WTC11 (cell line): ENCODE results near the gene RASIP1. TPM values are rescaled to one million over a fixed set of nuclear protein-coding genes. Genes with fewer than 3 reads are reported as not detected.

Experiments
- ATAC-seq: fragments of 200-7000 bp; cut with Tn5 transposase; 2 replicates; pipeline ENCODE4 v1.10.0; 2021; ENCODE audit warnings: mild to moderate bottlenecking, moderate library complexity
- CTCF ChIA-PET: fragments of 300-600 bp; sonication (Branson Sonifier 250); formaldehyde crosslinking; loops from one replicate; lab custom pipeline; 2021; ENCODE audit warnings: antibody characterized with exemption; lab: Charles Lee
- POLR2A ChIA-PET: fragments of 350-600 bp; sonication (Branson Sonifier 250); formaldehyde crosslinking; loops from one replicate; lab custom pipeline; 2021; ENCODE audit warnings: antibody characterized with exemption; lab: Charles Lee
- DNase-seq: peaks from one replicate; pipeline ENCODE4 v3.0.0; 2021; ENCODE audit warnings: low spot score
- H3K27ac Mint-ChIP-seq: 2 replicates; pipeline ENCODE4 v1.8.0; 2021; ENCODE audit warnings: mixed read lengths
- H3K27me3 Mint-ChIP-seq: 2 replicates; pipeline ENCODE4 v1.8.0; 2021; ENCODE audit warnings: low read depth, mild to moderate bottlenecking, moderate library complexity, mixed read lengths
- H3K36me3 Mint-ChIP-seq: 2 replicates; pipeline ENCODE4 v1.8.0; 2021; ENCODE audit warnings: mixed read lengths
- H3K4me1 Mint-ChIP-seq: 2 replicates; pipeline ENCODE4 v1.8.0; 2022; ENCODE audit warnings: mixed read lengths
- H3K4me3 Mint-ChIP-seq: 2 replicates; pipeline ENCODE4 v1.8.0; 2021; ENCODE audit warnings: mild to moderate bottlenecking, moderate library complexity, mixed read lengths
- H3K9me3 Mint-ChIP-seq: 2 replicates; pipeline ENCODE4 v1.8.0; 2021; ENCODE audit warnings: mixed read lengths
- ATF3 ChIP-seq: sonication (generic); formaldehyde crosslinking; conservative IDR thresholded peaks from 2 replicates; pipeline ENCODE4 v1.8.1; 2022; ENCODE audit warnings: mild to moderate bottlenecking, missing genetic modification reagents
- CREM ChIP-seq: sonication (generic); formaldehyde crosslinking; IDR thresholded peaks from 2 replicates; pipeline ENCODE4 v1.8.1; 2022; ENCODE audit warnings: mild to moderate bottlenecking, missing genetic modification reagents, moderate library complexity
- CTCF ChIP-seq: fragments of 200-600 bp; IDR thresholded peaks from 2 replicates; pipeline ENCODE4 v1.8.0; 2022; ENCODE audit warnings: antibody characterized with exemption
- HMGA2 ChIP-seq: fragments of 250-450 bp; sonication (Bioruptor Pico); IDR thresholded peaks from 2 replicates; pipeline ENCODE4 v1.4.0; 2021; ENCODE audit warnings: mild to moderate bottlenecking, moderate library complexity
- NR1H2 ChIP-seq: sonication (generic); formaldehyde crosslinking; IDR thresholded peaks from 2 replicates; pipeline ENCODE4 v1.9.0; 2021; ENCODE audit warnings: mild to moderate bottlenecking, moderate library complexity, missing genetic modification reagents
- RELA ChIP-seq: sonication (generic); formaldehyde crosslinking; IDR thresholded peaks from 2 replicates; pipeline ENCODE4 v1.8.1; 2022; ENCODE audit warnings: missing genetic modification reagents, mild to moderate bottlenecking, borderline replicate concordance
- SOX15 ChIP-seq: fragments of 250-450 bp; sonication (Bioruptor Pico); IDR thresholded peaks from 2 replicates; pipeline ENCODE4 v1.9.0; 2021; ENCODE audit warnings: mild to moderate bottlenecking
- USF1 ChIP-seq: sonication (generic); formaldehyde crosslinking; IDR thresholded peaks from 2 replicates; pipeline ENCODE4 v1.8.0; 2022; ENCODE audit warnings: mild to moderate bottlenecking, missing genetic modification reagents
- ZNF121 ChIP-seq: sonication (generic); formaldehyde crosslinking; IDR thresholded peaks from 2 replicates; pipeline ENCODE4 v1.8.0; 2023; ENCODE audit warnings: missing genetic modification reagents
- ZNF219 ChIP-seq: sonication (generic); formaldehyde crosslinking; IDR thresholded peaks from 2 replicates; pipeline ENCODE4 v1.8.0; 2023; ENCODE audit warnings: missing genetic modification reagents, mild to moderate bottlenecking, borderline replicate concordance
- ZNF263 ChIP-seq: sonication (generic); formaldehyde crosslinking; IDR thresholded peaks from 2 replicates; pipeline ENCODE4 v1.8.1; 2022; ENCODE audit warnings: low read depth, mild to moderate bottlenecking, moderate library complexity, missing genetic modification reagents
- ZNF396 ChIP-seq: fragments of 250-450 bp; sonication (Bioruptor Pico); IDR thresholded peaks from 2 replicates; pipeline ENCODE4 v1.8.0; 2021; ENCODE audit warnings: mild to moderate bottlenecking, moderate library complexity, borderline replicate concordance
- total RNA-seq: library from RNA; stranded (reverse); gene quantifications from 3 replicates; pipeline ENCODE4 v1.2.3, GENCODE V29; 2021
- TF ChIP-seq, protein P1 (sequence below): sonication (generic); formaldehyde crosslinking; conservative IDR thresholded peaks from 2 replicates; pipeline ENCODE4 v1.8.1; 2023; ENCODE audit warnings: mild to moderate bottlenecking, low read depth, missing genetic modification reagents, moderate library complexity
- TF ChIP-seq, protein P2 (sequence below): sonication (generic); formaldehyde crosslinking; IDR thresholded peaks from 2 replicates; pipeline ENCODE4 v1.8.1; 2023; ENCODE audit warnings: mild to moderate bottlenecking, missing genetic modification reagents, moderate library complexity
- TF ChIP-seq, protein P3 (sequence below): fragments of 250-450 bp; sonication (Bioruptor Pico); IDR thresholded peaks from 2 replicates; pipeline ENCODE4 v1.8.0; 2021; ENCODE audit warnings: mild to moderate bottlenecking
- TF ChIP-seq, protein P4 (sequence below): sonication (generic); formaldehyde crosslinking; IDR thresholded peaks from 2 replicates; pipeline ENCODE4 v1.8.1; 2022; ENCODE audit warnings: low read depth, missing genetic modification reagents, borderline replicate concordance
- TF ChIP-seq, protein P5 (sequence below): fragments of 250-450 bp; sonication (Bioruptor Pico); conservative IDR thresholded peaks from 2 replicates; pipeline ENCODE4 v1.9.0; 2021; ENCODE audit warnings: mild to moderate bottlenecking
- TF ChIP-seq, protein P6 (sequence below): sonication (generic); formaldehyde crosslinking; IDR thresholded peaks from 2 replicates; pipeline ENCODE4 v1.8.0; 2022; ENCODE audit warnings: mild to moderate bottlenecking, missing genetic modification reagents
- TF ChIP-seq, protein P7 (sequence below): sonication (generic); formaldehyde crosslinking; IDR thresholded peaks from 2 replicates; pipeline ENCODE4 v1.8.0; 2022; ENCODE audit warnings: missing genetic modification reagents

RASIP1 gene
- total RNA-seq, 1 experiment from 2014 or later = 4.4 TPM

DNA sequence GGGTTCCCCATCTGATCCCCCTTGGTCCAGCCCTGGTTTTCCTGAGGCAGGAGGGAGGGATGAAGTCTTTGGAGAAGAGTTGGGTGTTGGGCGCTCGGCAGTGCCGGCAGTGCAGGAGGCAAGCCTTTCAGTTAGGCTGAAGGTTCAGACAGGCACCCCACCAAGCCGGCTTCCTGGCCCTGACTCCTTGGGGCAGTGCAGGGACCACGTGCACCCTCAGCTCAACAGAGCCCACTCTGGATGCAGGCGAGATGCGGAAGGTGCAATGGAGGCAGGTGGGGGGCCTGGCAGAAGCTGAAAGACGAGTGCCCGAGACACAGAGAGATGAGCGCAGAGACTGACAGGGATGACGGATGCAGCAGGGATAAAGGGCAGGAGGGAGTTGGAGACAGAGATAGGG lies 31.9 kb downstream of the RASIP1 start:
- peaks cover 7% of the 10 kb centered on the region for H3K9me3 Mint-ChIP-seq
- H3K4me3 Mint-ChIP-seq = no peak overlapping the region
- TF ChIP-seq NR1H2 (CRISPR knock-in tag) = no peak
- TF ChIP-seq, protein P1, sequence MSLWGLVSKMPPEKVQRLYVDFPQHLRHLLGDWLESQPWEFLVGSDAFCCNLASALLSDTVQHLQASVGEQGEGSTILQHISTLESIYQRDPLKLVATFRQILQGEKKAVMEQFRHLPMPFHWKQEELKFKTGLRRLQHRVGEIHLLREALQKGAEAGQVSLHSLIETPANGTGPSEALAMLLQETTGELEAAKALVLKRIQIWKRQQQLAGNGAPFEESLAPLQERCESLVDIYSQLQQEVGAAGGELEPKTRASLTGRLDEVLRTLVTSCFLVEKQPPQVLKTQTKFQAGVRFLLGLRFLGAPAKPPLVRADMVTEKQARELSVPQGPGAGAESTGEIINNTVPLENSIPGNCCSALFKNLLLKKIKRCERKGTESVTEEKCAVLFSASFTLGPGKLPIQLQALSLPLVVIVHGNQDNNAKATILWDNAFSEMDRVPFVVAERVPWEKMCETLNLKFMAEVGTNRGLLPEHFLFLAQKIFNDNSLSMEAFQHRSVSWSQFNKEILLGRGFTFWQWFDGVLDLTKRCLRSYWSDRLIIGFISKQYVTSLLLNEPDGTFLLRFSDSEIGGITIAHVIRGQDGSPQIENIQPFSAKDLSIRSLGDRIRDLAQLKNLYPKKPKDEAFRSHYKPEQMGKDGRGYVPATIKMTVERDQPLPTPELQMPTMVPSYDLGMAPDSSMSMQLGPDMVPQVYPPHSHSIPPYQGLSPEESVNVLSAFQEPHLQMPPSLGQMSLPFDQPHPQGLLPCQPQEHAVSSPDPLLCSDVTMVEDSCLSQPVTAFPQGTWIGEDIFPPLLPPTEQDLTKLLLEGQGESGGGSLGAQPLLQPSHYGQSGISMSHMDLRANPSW (CRISPR knock-in tag) = no peak
- TF ChIP-seq, protein P2, sequence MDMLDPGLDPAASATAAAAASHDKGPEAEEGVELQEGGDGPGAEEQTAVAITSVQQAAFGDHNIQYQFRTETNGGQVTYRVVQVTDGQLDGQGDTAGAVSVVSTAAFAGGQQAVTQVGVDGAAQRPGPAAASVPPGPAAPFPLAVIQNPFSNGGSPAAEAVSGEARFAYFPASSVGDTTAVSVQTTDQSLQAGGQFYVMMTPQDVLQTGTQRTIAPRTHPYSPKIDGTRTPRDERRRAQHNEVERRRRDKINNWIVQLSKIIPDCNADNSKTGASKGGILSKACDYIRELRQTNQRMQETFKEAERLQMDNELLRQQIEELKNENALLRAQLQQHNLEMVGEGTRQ (CRISPR knock-in tag) = peak; percentile 63
- TF ChIP-seq ZNF396 (CRISPR knock-in tag) = no peak
- TF ChIP-seq HMGA2 = no peak
- TF ChIP-seq, protein P3, sequence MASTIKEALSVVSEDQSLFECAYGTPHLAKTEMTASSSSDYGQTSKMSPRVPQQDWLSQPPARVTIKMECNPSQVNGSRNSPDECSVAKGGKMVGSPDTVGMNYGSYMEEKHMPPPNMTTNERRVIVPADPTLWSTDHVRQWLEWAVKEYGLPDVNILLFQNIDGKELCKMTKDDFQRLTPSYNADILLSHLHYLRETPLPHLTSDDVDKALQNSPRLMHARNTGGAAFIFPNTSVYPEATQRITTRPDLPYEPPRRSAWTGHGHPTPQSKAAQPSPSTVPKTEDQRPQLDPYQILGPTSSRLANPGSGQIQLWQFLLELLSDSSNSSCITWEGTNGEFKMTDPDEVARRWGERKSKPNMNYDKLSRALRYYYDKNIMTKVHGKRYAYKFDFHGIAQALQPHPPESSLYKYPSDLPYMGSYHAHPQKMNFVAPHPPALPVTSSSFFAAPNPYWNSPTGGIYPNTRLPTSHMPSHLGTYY (CRISPR knock-in tag) = no peak
- TF ChIP-seq RELA (CRISPR knock-in tag) = no peak
- TF ChIP-seq, protein P4, sequence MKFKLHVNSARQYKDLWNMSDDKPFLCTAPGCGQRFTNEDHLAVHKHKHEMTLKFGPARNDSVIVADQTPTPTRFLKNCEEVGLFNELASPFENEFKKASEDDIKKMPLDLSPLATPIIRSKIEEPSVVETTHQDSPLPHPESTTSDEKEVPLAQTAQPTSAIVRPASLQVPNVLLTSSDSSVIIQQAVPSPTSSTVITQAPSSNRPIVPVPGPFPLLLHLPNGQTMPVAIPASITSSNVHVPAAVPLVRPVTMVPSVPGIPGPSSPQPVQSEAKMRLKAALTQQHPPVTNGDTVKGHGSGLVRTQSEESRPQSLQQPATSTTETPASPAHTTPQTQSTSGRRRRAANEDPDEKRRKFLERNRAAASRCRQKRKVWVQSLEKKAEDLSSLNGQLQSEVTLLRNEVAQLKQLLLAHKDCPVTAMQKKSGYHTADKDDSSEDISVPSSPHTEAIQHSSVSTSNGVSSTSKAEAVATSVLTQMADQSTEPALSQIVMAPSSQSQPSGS (CRISPR knock-in tag) = no peak
- no peak for TF ChIP-seq CTCF
- peak; percentile 61; the same call in 1 of the 2 replicates for TF ChIP-seq ZNF121 (CRISPR knock-in tag)
- TF ChIP-seq, protein P5, sequence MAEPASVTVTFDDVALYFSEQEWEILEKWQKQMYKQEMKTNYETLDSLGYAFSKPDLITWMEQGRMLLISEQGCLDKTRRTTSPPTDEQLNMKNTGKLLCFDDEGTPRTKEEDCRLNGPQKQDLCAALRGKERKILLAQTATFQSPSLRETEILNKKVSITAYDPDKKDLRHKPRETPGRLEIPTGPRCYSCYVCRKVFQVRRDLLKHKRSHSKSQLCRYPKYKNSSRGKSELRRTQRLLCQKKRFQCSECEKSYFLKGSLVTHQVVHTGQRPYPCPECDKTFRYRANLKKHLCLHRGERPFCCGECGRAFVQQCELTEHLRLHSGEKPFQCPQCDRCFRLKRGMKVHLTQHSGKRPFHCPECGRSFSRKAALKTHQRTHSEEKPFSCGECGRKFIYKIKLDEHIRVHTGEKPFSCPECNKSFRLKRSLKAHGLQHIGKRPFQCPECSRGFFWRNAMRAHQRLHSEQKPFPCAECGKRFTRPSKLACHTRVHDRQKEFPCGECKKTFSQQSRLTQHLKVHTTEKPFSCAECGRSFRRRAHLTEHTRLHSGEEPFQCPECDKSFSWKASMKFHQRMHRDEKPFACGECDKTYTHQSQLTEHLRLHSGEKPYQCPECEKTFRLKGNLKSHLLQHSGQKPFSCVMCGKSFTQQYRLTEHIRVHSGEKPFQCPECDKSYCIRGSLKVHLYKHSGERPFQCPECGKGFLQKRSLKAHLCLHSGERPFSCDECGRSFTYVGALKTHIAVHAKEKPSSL = no peak
- TF ChIP-seq, protein P6, sequence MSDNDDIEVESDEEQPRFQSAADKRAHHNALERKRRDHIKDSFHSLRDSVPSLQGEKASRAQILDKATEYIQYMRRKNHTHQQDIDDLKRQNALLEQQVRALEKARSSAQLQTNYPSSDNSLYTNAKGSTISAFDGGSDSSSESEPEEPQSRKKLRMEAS (CRISPR knock-in tag) = peak; percentile 56
- no peak for TF ChIP-seq ZNF263 (CRISPR knock-in tag)
- no peak for TF ChIP-seq CREM (CRISPR knock-in tag)
- no peak for TF ChIP-seq ZNF219
- TF ChIP-seq ATF3 (CRISPR knock-in tag) = no peak
- TF ChIP-seq USF1 (CRISPR knock-in tag) = peak; percentile 32; the same call in 1 of the 2 replicates
- TF ChIP-seq, protein P7, sequence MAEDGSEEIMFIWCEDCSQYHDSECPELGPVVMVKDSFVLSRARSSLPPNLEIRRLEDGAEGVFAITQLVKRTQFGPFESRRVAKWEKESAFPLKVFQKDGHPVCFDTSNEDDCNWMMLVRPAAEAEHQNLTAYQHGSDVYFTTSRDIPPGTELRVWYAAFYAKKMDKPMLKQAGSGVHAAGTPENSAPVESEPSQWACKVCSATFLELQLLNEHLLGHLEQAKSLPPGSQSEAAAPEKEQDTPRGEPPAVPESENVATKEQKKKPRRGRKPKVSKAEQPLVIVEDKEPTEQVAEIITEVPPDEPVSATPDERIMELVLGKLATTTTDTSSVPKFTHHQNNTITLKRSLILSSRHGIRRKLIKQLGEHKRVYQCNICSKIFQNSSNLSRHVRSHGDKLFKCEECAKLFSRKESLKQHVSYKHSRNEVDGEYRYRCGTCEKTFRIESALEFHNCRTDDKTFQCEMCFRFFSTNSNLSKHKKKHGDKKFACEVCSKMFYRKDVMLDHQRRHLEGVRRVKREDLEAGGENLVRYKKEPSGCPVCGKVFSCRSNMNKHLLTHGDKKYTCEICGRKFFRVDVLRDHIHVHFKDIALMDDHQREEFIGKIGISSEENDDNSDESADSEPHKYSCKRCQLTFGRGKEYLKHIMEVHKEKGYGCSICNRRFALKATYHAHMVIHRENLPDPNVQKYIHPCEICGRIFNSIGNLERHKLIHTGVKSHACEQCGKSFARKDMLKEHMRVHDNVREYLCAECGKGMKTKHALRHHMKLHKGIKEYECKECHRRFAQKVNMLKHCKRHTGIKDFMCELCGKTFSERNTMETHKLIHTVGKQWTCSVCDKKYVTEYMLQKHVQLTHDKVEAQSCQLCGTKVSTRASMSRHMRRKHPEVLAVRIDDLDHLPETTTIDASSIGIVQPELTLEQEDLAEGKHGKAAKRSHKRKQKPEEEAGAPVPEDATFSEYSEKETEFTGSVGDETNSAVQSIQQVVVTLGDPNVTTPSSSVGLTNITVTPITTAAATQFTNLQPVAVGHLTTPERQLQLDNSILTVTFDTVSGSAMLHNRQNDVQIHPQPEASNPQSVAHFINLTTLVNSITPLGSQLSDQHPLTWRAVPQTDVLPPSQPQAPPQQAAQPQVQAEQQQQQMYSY (CRISPR knock-in tag) = peak; percentile 77
- no peak for TF ChIP-seq SOX15
- TF ChIP-seq, all 79 proteins: peak for 5
- ChIA-PET POLR2A (no interaction called here), CTCF (interaction anchor here (1.0 kb wide), 1 partner anchor 33 kb away, joined by 3 read pairs; no protein-coding TSS in a partner anchor)
- Mint-ChIP-seq H3K27ac (no peak overlapping the region), H3K27me3 (peaks cover 3% of the 10 kb centered on the region; the same call in 1 of the 2 replicates), H3K4me1 (peaks cover 16% of the 10 kb centered on the region), H3K36me3 (peaks cover 25% of the 10 kb centered on the region)
- ATAC-seq (peak; percentile 50), DNase-seq (no peak)
